Mesenchymal stem cell (in vitro differentiated cells and primary cell): ENCODE data around the gene RAMP1.
"Not testable (repeated sequence)": the region's sequence is repeated elsewhere in the genome, so short reads cannot be mapped to it uniquely, and the experiment has no call there.

Source experiments
- DNase-seq: peaks from one replicate; pipeline ENCODE4 v3.0.0-alpha.2; 2013
- H2AFZ ChIP-seq: one replicate; pipeline ENCODE4 v1.6.1; 2013; ENCODE audit warnings: low read depth, mild to moderate bottlenecking, control low read depth, inconsistent platforms, low read length, moderate library complexity
- H2AK5ac ChIP-seq: 2 replicates; pipeline ENCODE4 v1.6.1; 2013; ENCODE audit warnings: low read length, moderate library complexity, mild to moderate bottlenecking, inconsistent platforms; ENCODE audit not compliant: severe bottlenecking
- H2BK120ac ChIP-seq: one replicate; pipeline ENCODE4 v1.6.1; 2013; ENCODE audit warnings: low read depth, mild to moderate bottlenecking, inconsistent platforms, low read length, moderate library complexity
- H2BK12ac ChIP-seq, 2 experiments: one replicate each; pipeline ENCODE4 v1.6.1; 2013; ENCODE audit warnings: inconsistent platforms in 2 of 2, low read length in 2 of 2, mild to moderate bottlenecking in 2 of 2, moderate library complexity in 2 of 2, control low read depth in 1 of 2
- H2BK15ac ChIP-seq: one replicate; pipeline ENCODE4 v1.6.1; 2013; ENCODE audit warnings: mild to moderate bottlenecking, low read depth, inconsistent platforms; ENCODE audit not compliant: poor library complexity, severe bottlenecking
- H2BK5ac ChIP-seq: 2 replicates; pipeline ENCODE4 v1.6.1; 2013; ENCODE audit warnings: low read depth, mild to moderate bottlenecking, low read length, control low read depth, inconsistent platforms; ENCODE audit not compliant: poor library complexity, severe bottlenecking
- H3K14ac ChIP-seq, 2 experiments: one replicate each; pipeline ENCODE4 v1.6.1; 2013; ENCODE audit warnings: inconsistent platforms in 2 of 2, low read length in 2 of 2, control low read depth in 1 of 2, mild to moderate bottlenecking in 1 of 2, moderate library complexity in 1 of 2
- H3K18ac ChIP-seq, 2 experiments: one replicate each; pipeline ENCODE4 v1.6.1; 2013; ENCODE audit warnings: inconsistent platforms in 2 of 2, low read length in 2 of 2, control low read depth in 1 of 2, low read depth in 1 of 2, mild to moderate bottlenecking in 1 of 2
- H3K23ac ChIP-seq, 2 experiments: one replicate each; pipeline ENCODE4 v1.6.1; 2013; ENCODE audit warnings: inconsistent platforms in 2 of 2, low read length in 2 of 2, mild to moderate bottlenecking in 2 of 2, moderate library complexity in 2 of 2, control low read depth in 1 of 2
- H3K27ac ChIP-seq: 2 replicates; pipeline ENCODE4 v1.5.1; 2013; ENCODE audit warnings: mild to moderate bottlenecking, moderate library complexity, low read length, control low read depth, inconsistent platforms; ENCODE audit not compliant: poor library complexity, severe bottlenecking
- H3K27me3 ChIP-seq, 2 experiments: 2 replicates each; pipeline versions ENCODE4 v1.6.1 to v1.7.0; 2013; ENCODE audit warnings: low read length in 2 of 2, mild to moderate bottlenecking in 2 of 2, moderate library complexity in 2 of 2, control low read depth in 1 of 2, inconsistent platforms in 1 of 2; ENCODE audit not compliant: control insufficient read depth in 1 of 2, insufficient read depth in 1 of 2
- H3K36me3 ChIP-seq, 2 experiments: 2 replicates each; pipeline versions ENCODE4 v1.6.1 to v1.7.0; 2013; ENCODE audit warnings: low read length in 2 of 2, control low read depth in 1 of 2, inconsistent platforms in 1 of 2, low read depth in 1 of 2, mild to moderate bottlenecking in 1 of 2; ENCODE audit not compliant: insufficient read depth in 2 of 2, control insufficient read depth in 1 of 2
- H3K4ac ChIP-seq, 2 experiments: one replicate each; pipeline ENCODE4 v1.6.1; 2013; ENCODE audit warnings: inconsistent platforms in 2 of 2, low read length in 2 of 2, mild to moderate bottlenecking in 2 of 2, moderate library complexity in 2 of 2, control low read depth in 1 of 2, low read depth in 1 of 2
- H3K4me1 ChIP-seq: 2 replicates; pipeline ENCODE4 v1.6.1; 2013; ENCODE audit warnings: low read depth, low read length, control low read depth; ENCODE audit not compliant: control insufficient read depth, insufficient read depth
- H3K4me2 ChIP-seq: 2 replicates; pipeline ENCODE4 v1.6.1; 2013; ENCODE audit warnings: low read length, mild to moderate bottlenecking, inconsistent platforms; ENCODE audit not compliant: poor library complexity, severe bottlenecking
- H3K4me3 ChIP-seq, 2 experiments: 2 replicates each; pipeline versions ENCODE4 v1.5.1 to v1.7.0; 2013; ENCODE audit warnings: low read length in 2 of 2, mild to moderate bottlenecking in 2 of 2, control low read depth in 1 of 2, low read depth in 1 of 2; ENCODE audit not compliant: insufficient read depth in 1 of 2
- H3K79me1 ChIP-seq: replicated peaks from 2 replicates; pipeline ENCODE4 v1.6.1; 2013; ENCODE audit warnings: mild to moderate bottlenecking, control low read depth, low read length, inconsistent platforms; ENCODE audit not compliant: poor library complexity, severe bottlenecking
- H3K9ac ChIP-seq: 2 replicates; pipeline ENCODE4 v1.7.0; 2013; ENCODE audit warnings: mild to moderate bottlenecking, low read length, moderate library complexity
- H3K9me3 ChIP-seq: 2 replicates; pipeline ENCODE4 v1.7.0; 2013; ENCODE audit warnings: mild to moderate bottlenecking, low read length; ENCODE audit not compliant: control insufficient read depth
- H4K8ac ChIP-seq: one replicate; pipeline ENCODE4 v1.6.1; 2013; ENCODE audit warnings: inconsistent platforms, mild to moderate bottlenecking, low read length, moderate library complexity
- H4K91ac ChIP-seq: one replicate; pipeline ENCODE4 v1.6.1; 2013; ENCODE audit warnings: mild to moderate bottlenecking, low read length, inconsistent platforms
- WGBS: methylation state at CpG from one replicate; pipeline ENCODE4 v1.1.7; 2013; ENCODE audit warnings: mixed read lengths; 5-methylcytosine and 5-hydroxymethylcytosine counted together

Gene RAMP1

DNA sequence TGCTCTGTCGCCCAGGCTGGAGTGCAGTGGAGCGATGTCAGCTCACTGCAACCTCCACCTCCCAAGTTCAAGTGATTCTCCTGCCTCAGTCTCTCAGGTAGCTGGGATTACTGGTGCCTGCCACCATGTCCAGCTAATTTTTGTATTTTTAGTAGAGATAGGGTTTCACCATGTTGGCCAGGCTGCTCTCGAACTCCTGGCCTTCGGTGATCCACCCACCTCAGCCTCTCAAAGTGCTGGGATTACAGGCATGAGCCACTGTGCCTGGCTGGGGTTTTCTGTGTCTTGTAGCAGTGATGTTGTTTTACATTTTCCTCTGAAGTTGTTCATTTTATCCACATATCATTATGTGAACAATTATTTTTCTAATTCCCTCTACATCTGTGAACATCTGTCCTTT, 8.7 kb downstream of the RAMP1 start:
- H4K91ac ChIP-seq, H4K8ac ChIP-seq, H3K27ac ChIP-seq, H3K79me1 ChIP-seq, H2AFZ ChIP-seq, DNase-seq, H2BK15ac ChIP-seq, H3K4me2 ChIP-seq, H3K9me3 ChIP-seq, H2BK5ac ChIP-seq, H3K14ac ChIP-seq, H3K4ac ChIP-seq, H2BK12ac ChIP-seq, H2BK120ac ChIP-seq, H3K36me3 ChIP-seq, H3K23ac ChIP-seq, H2AK5ac ChIP-seq, H3K18ac ChIP-seq: not testable (repeated sequence)
- WGBS: 85% methylated on average over 2 of the region's 4 CpGs
- H3K4me3 ChIP-seq: peak overlapping the region in 1 of 2 experiments; percentile 51
- H3K27me3 ChIP-seq: peaks cover 0 to 48% of the 10 kb centered on the region in 2 experiments
- H3K9ac ChIP-seq: peak overlapping the region; percentile 33
- H3K4me1 ChIP-seq: peaks cover 31% of the 10 kb centered on the region

DNA sequence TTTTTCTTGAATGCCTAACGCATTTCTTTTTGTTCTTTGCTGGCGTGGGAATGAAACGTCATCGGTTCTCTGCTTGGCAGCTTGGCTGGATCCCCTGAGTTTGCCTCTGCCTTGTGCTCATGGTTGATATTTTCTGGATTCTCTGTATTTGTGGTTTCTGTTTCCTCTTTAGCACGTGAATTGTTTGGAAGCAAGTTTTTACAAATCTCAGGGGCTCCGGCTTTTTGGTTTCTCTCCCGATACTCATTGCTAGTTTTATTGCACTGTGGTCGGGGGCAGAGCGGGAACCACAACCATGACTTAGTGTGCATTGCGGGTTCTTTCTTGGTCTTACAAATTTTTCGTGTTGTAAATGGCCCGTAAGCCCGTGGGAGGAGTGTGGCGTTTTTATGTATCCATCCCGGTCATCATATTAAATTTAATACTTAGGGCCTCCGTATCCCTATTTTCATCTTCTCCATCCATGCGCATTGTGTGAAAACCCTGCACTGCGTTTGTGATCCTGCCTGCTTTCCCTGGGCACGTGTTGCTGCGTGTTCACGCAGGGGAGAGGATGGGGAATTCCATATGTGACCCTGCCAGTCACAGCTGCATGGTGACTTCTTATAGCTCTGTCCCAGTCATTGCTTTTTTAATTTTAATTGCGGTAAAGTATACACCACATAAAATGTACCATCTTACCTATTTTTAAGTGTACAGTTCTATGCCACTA, 9.4 kb downstream of the RAMP1 start:
- no peak overlapping the region for H3K18ac ChIP-seq
- H3K4me3 ChIP-seq: peak overlapping the region in 1 of 2 experiments; percentile 51
- H3K27ac ChIP-seq: no peak overlapping the region
- H3K4ac ChIP-seq: no peak overlapping the region
- H3K14ac ChIP-seq: no peak overlapping the region
- H2BK12ac ChIP-seq: no peak overlapping the region
- DNase-seq: no peak
- H3K36me3 ChIP-seq: no peaks in the 10 kb centered on the region
- H3K4me1 ChIP-seq: peaks cover 34% of the 10 kb centered on the region
- H3K79me1 ChIP-seq: no peaks in the 10 kb centered on the region
- no peaks in the 10 kb centered on the region for H3K9me3 ChIP-seq
- no peak overlapping the region for H2AK5ac ChIP-seq
- H3K4me2 ChIP-seq: no peak overlapping the region
- WGBS: 86% methylated on average over 22 of the region's 22 CpGs
- peak overlapping the region; percentile 33 for H3K9ac ChIP-seq
- H2AFZ ChIP-seq: no peak overlapping the region
- H4K8ac ChIP-seq: no peak overlapping the region
- no peak overlapping the region for H2BK120ac ChIP-seq
- H3K23ac ChIP-seq: no peak overlapping the region
- H2BK5ac ChIP-seq: no peak overlapping the region
- no peak overlapping the region for H4K91ac ChIP-seq
- H3K27me3 ChIP-seq: peaks cover 0 to 47% of the 10 kb centered on the region in 2 experiments
- no peak overlapping the region for H2BK15ac ChIP-seq

DNA sequence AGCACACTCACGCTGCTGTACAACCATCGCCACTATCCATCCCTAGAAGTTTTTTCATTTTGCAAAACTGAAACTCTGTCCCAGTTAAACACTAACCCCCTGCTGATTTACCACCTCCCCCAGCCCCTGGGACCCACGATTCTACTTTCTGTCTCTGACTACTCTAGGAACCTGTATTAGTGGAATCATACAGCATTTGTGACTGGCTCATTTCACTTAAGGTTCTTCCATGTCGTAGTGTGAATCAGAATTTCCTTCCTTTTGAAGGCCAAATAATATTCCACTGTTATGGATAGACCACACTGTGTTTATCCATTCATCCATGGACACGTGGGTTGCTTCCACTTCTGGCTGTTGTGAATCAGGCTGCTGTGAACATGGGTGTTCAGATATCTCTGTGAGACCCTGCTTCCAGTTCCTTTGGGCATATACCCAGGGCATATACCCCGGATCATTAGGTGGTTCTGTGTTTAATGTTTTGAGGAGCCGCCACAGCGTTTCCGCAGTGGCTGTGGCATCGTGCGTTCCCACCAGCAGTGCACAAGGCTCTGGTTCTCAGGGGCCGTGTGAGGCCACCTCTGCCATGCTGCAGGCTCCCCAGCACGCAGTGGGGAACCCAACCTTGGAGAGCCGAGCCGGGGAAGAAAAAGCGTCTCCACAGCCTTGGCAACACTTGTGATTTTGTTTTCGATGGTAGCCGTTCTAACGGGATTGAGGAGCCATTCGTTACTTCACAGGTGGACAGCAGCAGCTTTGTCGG, 10.1 kb downstream of the RAMP1 start:
- Histone ChIP-seq H4K91ac (no peak overlapping the region), H2AK5ac (no peak overlapping the region), H3K36me3 (no peaks in the 10 kb centered on the region), H3K23ac (no peak overlapping the region), H3K4me1 (peaks cover 34% of the 10 kb centered on the region), H2BK12ac (no peak overlapping the region), H3K14ac (no peak overlapping the region), H3K4me2 (no peak overlapping the region), H3K27me3 (peaks cover 0 to 43% of the 10 kb centered on the region in 2 experiments), H2BK5ac (no peak overlapping the region), H3K9me3 (no peaks in the 10 kb centered on the region), H3K18ac (no peak overlapping the region), H3K27ac (no peak overlapping the region), H3K4me3 (no peak overlapping the region), H3K4ac (no peak overlapping the region), H4K8ac (no peak overlapping the region), H3K9ac (no peak overlapping the region), H2BK120ac (no peak overlapping the region), H2BK15ac (no peak overlapping the region), H3K79me1 (no peaks in the 10 kb centered on the region), H2AFZ (no peak overlapping the region)
- DNase-seq: no peak
- WGBS: 91% methylated on average over 21 of the region's 21 CpGs

DNA sequence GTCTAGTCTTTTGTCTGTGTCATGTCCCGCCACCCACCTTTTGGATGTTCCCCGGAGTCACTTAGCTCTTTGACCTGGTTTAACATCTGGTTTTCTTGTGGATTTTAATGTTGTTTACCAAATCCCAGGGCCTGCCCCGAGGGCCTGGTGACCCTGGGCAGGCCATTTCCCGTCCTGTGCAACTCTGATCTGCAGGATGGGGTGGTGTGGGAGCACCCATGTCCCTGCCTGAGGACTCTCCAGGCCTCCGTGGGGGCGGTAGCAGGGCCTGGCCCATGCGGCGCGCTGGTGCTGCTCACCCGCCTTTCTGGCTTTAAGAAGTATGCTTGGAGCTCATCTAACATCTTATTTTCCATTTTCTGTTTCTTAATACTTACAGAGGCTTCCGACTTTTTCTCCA, 10.7 kb downstream of the RAMP1 start:
- peaks cover 0 to 38% of the 10 kb centered on the region in 2 experiments for H3K27me3 ChIP-seq
- no peak overlapping the region for H2AFZ ChIP-seq
- no peak overlapping the region for H2BK15ac ChIP-seq
- H4K91ac ChIP-seq: no peak overlapping the region
- no peaks in the 10 kb centered on the region for H3K36me3 ChIP-seq
- no peak overlapping the region for H3K4me3 ChIP-seq
- H3K18ac ChIP-seq: no peak overlapping the region
- no peaks in the 10 kb centered on the region for H3K79me1 ChIP-seq
- no peak overlapping the region for H2BK120ac ChIP-seq
- H4K8ac ChIP-seq: no peak overlapping the region
- no peak overlapping the region for H3K14ac ChIP-seq
- DNase-seq: no peak
- H3K9ac ChIP-seq: no peak overlapping the region
- no peak overlapping the region for H2BK12ac ChIP-seq
- no peak overlapping the region for H3K27ac ChIP-seq
- H3K9me3 ChIP-seq: no peaks in the 10 kb centered on the region
- 68% methylated on average over 9 of the region's 11 CpGs for WGBS
- no peak overlapping the region for H3K4ac ChIP-seq
- no peak overlapping the region for H2BK5ac ChIP-seq
- peaks cover 33% of the 10 kb centered on the region for H3K4me1 ChIP-seq
- no peak overlapping the region for H2AK5ac ChIP-seq
- H3K4me2 ChIP-seq: no peak overlapping the region
- no peak overlapping the region for H3K23ac ChIP-seq
